ENCODE results near the gene ARL14EPL. TPM values are rescaled to one million over a fixed set of nuclear protein-coding genes. Genes with fewer than 3 reads are reported as not detected.

ARL14EPL gene
- total and polyA plus RNA-seq, 2 experiments from 2014 or later: not detected

Other genes with a start within 250 kb of the ARL14EPL start
- 21.2 and 29.2 TPM in 2 replicates for gene CDO1, start 215.8 kb upstream of the ARL14EPL start, total RNA-seq (2014; rRNA removed; shearing (Covaris generic))
- gene CDO1, start 215.8 kb upstream of the ARL14EPL start, polyA plus RNA-seq (2016; fragmentation: Nextera tagmentation; extraction: Ambion mirVana): 22.7 and 24.5 TPM in 2 replicates
- gene ATG12, start 190.9 kb upstream of the ARL14EPL start, total RNA-seq (2014; rRNA removed; shearing (Covaris generic)): 52.6 and 60.0 TPM in 2 replicates
- 92.5 and 109 TPM in 2 replicates for gene ATG12, start 190.9 kb upstream of the ARL14EPL start, polyA plus RNA-seq (2016; fragmentation: Nextera tagmentation; extraction: Ambion mirVana)
- gene AP3S1, start 190.5 kb upstream of the ARL14EPL start, total RNA-seq (2014; rRNA removed; shearing (Covaris generic)): 232 and 321 TPM in 2 replicates
- gene AP3S1, start 190.5 kb upstream of the ARL14EPL start, polyA plus RNA-seq (2016; fragmentation: Nextera tagmentation; extraction: Ambion mirVana): 135 and 143 TPM in 2 replicates
- gene LVRN, start 70.0 kb upstream of the ARL14EPL start, total RNA-seq (2014; rRNA removed; shearing (Covaris generic)): 0.39 and 0.45 TPM in 2 replicates
- gene LVRN, start 70.0 kb upstream of the ARL14EPL start, polyA plus RNA-seq (2016; fragmentation: Nextera tagmentation; extraction: Ambion mirVana): 0.24 and 0.31 TPM in 2 replicates
- 45.2 and 58.5 TPM in 2 replicates for gene COMMD10, start 52.6 kb downstream of the ARL14EPL start, total RNA-seq (2014; rRNA removed; shearing (Covaris generic))
- gene COMMD10, start 52.6 kb downstream of the ARL14EPL start, polyA plus RNA-seq (2016; fragmentation: Nextera tagmentation; extraction: Ambion mirVana): 68.9 and 84.0 TPM in 2 replicates